H1 (cell line): Measurements from ENCODE around the gene ARID5B.

Experiments
- NRF1 ChIP-seq: IDR thresholded peaks from 2 replicates; pipeline ENCODE4 v1.6.1; 2011; ENCODE audit warnings: mild to moderate bottlenecking, low read depth, low read length, improper control_type of control experiment
- POLR2A ChIP-seq, 2 experiments: IDR thresholded peaks; 1 replicate in 1 of 2; 2 replicates in 1 of 2; pipeline ENCODE4 v1.6.1; 2011; ENCODE audit warnings: low read depth in 2 of 2, low read length in 2 of 2, mild to moderate bottlenecking in 2 of 2; ENCODE audit errors: control extremely low read depth in 1 of 2
- POLR2AphosphoS5 ChIP-seq: IDR thresholded peaks from 2 replicates; pipeline ENCODE4 v1.6.1; 2011; ENCODE audit warnings: low read depth, low read length
- SRF ChIP-seq: IDR thresholded peaks from 2 replicates; pipeline ENCODE4 v1.6.1; 2011; ENCODE audit warnings: mild to moderate bottlenecking, low read depth, low read length, moderate library complexity
- TAF1 ChIP-seq: IDR thresholded peaks from 2 replicates; pipeline ENCODE4 v1.6.1; 2011; ENCODE audit warnings: mild to moderate bottlenecking, low read depth, low read length
- YY1 ChIP-seq: IDR thresholded peaks from 2 replicates; pipeline ENCODE4 v1.6.1; 2011; ENCODE audit warnings: low read depth, mild to moderate bottlenecking, low read length

- TF ChIP-seq NRF1, result no peak
- TF ChIP-seq SRF, result no peak
- TF ChIP-seq YY1, result no peak
- TF ChIP-seq POLR2A (IDR thresholded peaks at IDR 0.05; ENCODE audit: control extremely low read depth in 1 of 2, low read depth in 2 of 2, low read length in 2 of 2), result no peak
- TF ChIP-seq TAF1, result no peak
- no peak for TF ChIP-seq POLR2AphosphoS5
Measured at GRCh38 chr10:62121187-62121530, 219.7 kb downstream of the ARID5B start.
